ENCODE measurements around the gene TNFSF8. TPM values are rescaled to one million over a fixed set of nuclear protein-coding genes. Genes with fewer than 3 reads are reported as not detected.

Gene TNFSF8
- total RNA-seq, 2 donors from 2014 or later, result 0.32 to 2.4 TPM

- DNase-seq (ENCODE audit: low spot score), result no peak
- Histone ChIP-seq H3K27ac (no peak overlapping the region), H3K4me1 (replicated peaks) (no peaks in the 10 kb centered on the region), H3K4me3 (no peak overlapping the region), H3K27me3 (replicated peaks; ENCODE audit: insufficient read depth) (no peaks in the 10 kb centered on the region), H3K9me3 (no peaks in the 10 kb centered on the region), H3K36me3 (no peaks in the 10 kb centered on the region)
- WGBS, result 82% methylated on average over 12 of the region's 12 CpGs
- no peak for TF ChIP-seq POLR2AphosphoS5 (IDR thresholded peaks at IDR 0.05)
- TF ChIP-seq CTCF (IDR thresholded peaks at IDR 0.05), result no peak
- TF ChIP-seq POLR2A (IDR thresholded peaks at IDR 0.05), result no peak
- intact Hi-C loops (cut with DNase I), result no loop called here
Measured at GRCh38 chr9:114958021-114958843, 27.8 kb upstream of the TNFSF8 start.

- H3K27ac ChIP-seq, result no peak overlapping the region
- WGBS, result 89% methylated on average over 3 of the region's 3 CpGs
- no peaks in the 10 kb centered on the region for H3K4me1 ChIP-seq (replicated peaks)
- DNase-seq (ENCODE audit: low spot score), result no peak
- no peaks in the 10 kb centered on the region for H3K9me3 ChIP-seq
- no peak for TF ChIP-seq POLR2A (IDR thresholded peaks at IDR 0.05)
- TF ChIP-seq POLR2AphosphoS5 (IDR thresholded peaks at IDR 0.05), result no peak
- TF ChIP-seq CTCF (IDR thresholded peaks at IDR 0.05), result no peak
- H3K27me3 ChIP-seq (replicated peaks; ENCODE audit: insufficient read depth), result no peaks in the 10 kb centered on the region
- intact Hi-C loops (cut with DNase I), result no loop called here
- H3K4me3 ChIP-seq, result no peak overlapping the region
- H3K36me3 ChIP-seq, result no peaks in the 10 kb centered on the region
Measured at GRCh38 chr9:114957558-114957957, 27.2 kb upstream of the TNFSF8 start.

- H3K4me1 ChIP-seq (replicated peaks), result no peaks in the 10 kb centered on the region
- no peak for TF ChIP-seq POLR2A (IDR thresholded peaks at IDR 0.05)
- no peak for TF ChIP-seq CTCF (IDR thresholded peaks at IDR 0.05)
- TF ChIP-seq POLR2AphosphoS5 (IDR thresholded peaks at IDR 0.05), result no peak
Measured at GRCh38 chr9:114954956-114955582, 24.7 kb upstream of the TNFSF8 start.

GRCh38 chr9:114953959-114954358 is 23.6 kb upstream of the TNFSF8 start:
- H3K4me3 ChIP-seq, result no peak overlapping the region
- peak; percentile 83 for TF ChIP-seq POLR2AphosphoS5 (IDR thresholded peaks at IDR 0.05)
- no peak for TF ChIP-seq CTCF (IDR thresholded peaks at IDR 0.05)
- intact Hi-C loops (cut with DNase I), result no loop called here
- WGBS, result 28% methylated on average over 7 of the region's 7 CpGs
- no peak overlapping the region for H3K27ac ChIP-seq
- no peaks in the 10 kb centered on the region for H3K36me3 ChIP-seq
- H3K4me1 ChIP-seq (replicated peaks), result no peaks in the 10 kb centered on the region
- no peaks in the 10 kb centered on the region for H3K9me3 ChIP-seq
- DNase-seq (ENCODE audit: low spot score), result peak; percentile 60
- H3K27me3 ChIP-seq (replicated peaks; ENCODE audit: insufficient read depth), result no peaks in the 10 kb centered on the region

More at GRCh38 chr9:114954956-114955582, 24.7 kb upstream of the TNFSF8 start:
- Histone ChIP-seq H3K9me3 (no peaks in the 10 kb centered on the region), H3K36me3 (no peaks in the 10 kb centered on the region), H3K27ac (no peak overlapping the region), H3K27me3 (replicated peaks; ENCODE audit: insufficient read depth) (no peaks in the 10 kb centered on the region), H3K4me3 (no peak overlapping the region)
- 69% methylated on average over 5 of the region's 5 CpGs for WGBS
- DNase-seq (ENCODE audit: low spot score), result no peak
- intact Hi-C loops (cut with DNase I), result no loop called here

Data from prostate gland (tissue), 2 donors.